GM20000 (cell line): Measurements from ENCODE around the gene LRBA.

ENCODE experiments used
- DNase-seq: peaks from one replicate; pipeline ENCODE4 v3.0.0; 2012; ENCODE audit warnings: low spot score
- CTCF ChIP-seq: IDR thresholded peaks from 2 replicates; pipeline ENCODE4 v1.5.1; 2012; ENCODE audit warnings: mild to moderate bottlenecking, control low read depth; ENCODE audit errors: extremely low read depth, missing control alignments

LRBA gene

GRCh38 chr4:150495550-150495949 is 519.5 kb downstream of the LRBA start:
- TF ChIP-seq CTCF = no peak
- DNase-seq = no peak

GRCh38 chr4:150493851-150494250 is 521.2 kb downstream of the LRBA start:
- no peak for DNase-seq
- no peak for TF ChIP-seq CTCF

- no peak for TF ChIP-seq CTCF
- no peak for DNase-seq
Observed at GRCh38 chr4:150491132-150492049, 523.7 kb downstream of the LRBA start.

GRCh38 chr4:150482581-150482980 is 532.5 kb downstream of the LRBA start:
- TF ChIP-seq CTCF = no peak
- DNase-seq = no peak

GRCh38 chr4:150479657-150480056 is 535.4 kb downstream of the LRBA start:
- no peak for TF ChIP-seq CTCF
- DNase-seq = no peak

GRCh38 chr4:150477869-150478268 is 537.2 kb downstream of the LRBA start:
- DNase-seq = no peak
- TF ChIP-seq CTCF = no peak

GRCh38 chr4:150476776-150477175 is 538.3 kb downstream of the LRBA start:
- DNase-seq = no peak
- TF ChIP-seq CTCF = no peak
